ENCODE measurements around the gene FAM170B.

FAM170B gene

DNA sequence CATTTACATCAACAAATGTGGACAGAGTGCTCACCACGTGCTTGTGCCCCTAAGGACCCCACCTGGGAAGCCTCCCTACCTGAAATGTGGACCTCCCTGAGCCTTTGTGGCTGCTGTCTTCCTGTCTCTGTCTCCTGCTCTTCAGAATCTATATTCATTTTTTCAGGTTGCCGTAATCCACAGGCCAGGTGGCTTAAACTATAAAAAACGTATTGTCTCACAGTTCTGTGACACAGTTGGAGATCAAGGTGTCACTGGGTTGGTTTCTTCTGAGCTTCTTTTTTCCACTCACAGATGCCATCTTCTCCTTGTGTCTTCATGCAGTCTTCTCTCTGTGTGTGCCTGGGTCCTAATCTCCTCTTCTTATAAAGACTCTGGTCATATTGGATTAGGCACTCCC lies 12.9 kb downstream of the FAM170B start:
- DNase-seq (ENCODE audit: low spot score): no peak

DNA sequence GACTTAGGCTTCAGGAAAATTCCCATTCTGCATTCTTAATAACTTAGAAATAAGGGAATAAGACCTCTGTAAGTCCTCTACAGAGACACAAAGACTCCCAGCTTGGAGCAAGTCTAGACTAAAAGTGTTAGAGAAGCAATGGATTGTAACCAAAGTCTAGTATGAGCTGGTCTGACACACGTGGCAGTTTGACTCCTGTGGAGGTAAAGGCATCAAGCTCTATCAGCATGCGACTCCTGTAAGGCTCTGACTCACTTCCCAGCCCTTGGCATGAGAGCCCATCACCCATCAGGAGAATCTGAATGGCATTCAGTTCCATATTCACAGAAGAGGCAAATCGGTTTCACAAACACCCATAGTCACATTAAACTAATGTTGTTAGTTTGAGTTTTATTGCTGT lies 14.1 kb downstream of the FAM170B start:
- no peak for DNase-seq (ENCODE audit: low spot score)

- DNase-seq (ENCODE audit: low spot score): no peak
These were observed 15.3 kb downstream of the FAM170B start for GRCh38 chr10:49118430-49119074.

DNA sequence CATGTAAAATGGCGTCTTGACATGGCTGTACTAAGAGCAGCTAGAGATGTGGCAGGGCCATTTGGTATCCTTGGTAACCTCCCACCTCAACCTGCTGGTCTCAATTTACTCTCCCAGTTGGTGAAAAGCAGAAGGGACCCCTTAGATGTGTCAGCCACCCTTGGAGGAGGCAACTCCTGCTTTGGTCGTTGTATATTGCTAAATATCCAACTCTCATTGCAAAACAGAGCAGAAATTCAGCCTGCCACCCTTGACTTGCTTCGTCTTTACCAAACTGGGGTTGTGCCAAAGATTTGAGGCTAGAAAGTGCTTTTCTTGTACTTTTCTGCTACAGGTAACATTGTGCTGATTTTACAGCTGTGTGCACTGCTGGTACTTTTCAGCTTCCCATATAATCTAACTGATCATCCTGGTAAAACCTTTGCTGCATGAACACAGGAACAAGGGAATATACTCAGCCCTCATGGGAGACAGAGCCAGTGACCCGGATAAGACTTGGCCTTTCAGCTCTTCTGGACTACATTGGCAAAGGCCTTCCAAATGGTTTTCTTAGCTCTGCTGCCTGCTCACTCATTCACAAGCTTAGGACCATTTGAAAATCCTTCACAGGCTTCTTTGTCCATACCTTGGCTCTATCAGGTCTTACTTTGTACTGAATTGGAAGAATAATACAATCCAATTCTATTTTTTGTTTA lies 16.3 kb downstream of the FAM170B start:
- no peak for DNase-seq (ENCODE audit: low spot score)

DNA sequence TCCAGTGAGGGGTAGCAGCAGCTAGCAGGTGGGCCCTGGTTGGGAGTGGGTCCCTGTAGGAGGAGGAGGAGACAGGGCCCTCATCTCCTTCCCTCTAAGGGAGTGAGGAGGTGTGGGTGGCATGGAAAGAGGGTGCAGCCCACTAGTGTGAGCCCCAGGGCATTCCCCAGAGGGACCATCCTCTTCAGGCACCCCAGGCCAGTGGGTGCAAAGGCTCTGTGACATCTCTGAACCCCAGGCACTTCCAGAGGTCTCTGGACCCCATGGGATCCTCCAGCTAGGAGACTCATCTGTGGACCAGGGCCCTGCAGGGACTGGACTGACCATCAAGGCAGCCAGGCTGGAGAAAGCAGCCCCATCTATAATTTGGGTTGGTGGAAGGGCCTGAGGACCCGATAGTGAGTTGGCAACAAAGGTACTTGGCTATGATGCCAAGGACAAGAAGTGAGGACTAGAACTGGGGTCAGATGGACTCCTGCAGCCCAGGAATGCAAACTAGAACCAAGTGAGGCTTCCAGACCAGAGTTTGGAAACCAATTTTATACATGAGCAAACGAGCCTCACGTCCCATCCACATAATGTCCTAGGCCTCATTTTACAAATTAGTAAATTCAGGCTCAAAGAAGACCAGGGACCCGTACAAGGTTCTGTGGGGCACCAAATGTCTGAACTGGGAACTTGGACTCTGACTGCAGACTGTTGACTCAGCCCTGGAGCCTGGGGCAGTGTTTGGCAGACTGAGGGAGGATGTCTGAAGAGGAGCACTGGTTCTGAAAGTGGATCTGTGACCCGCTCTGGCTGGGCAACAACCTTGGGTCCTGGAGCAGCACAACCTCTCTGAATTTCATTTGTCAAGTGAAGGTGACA lies 17.1 kb downstream of the FAM170B start:
- DNase-seq (ENCODE audit: low spot score): no peak

GRCh38 chr10:49115796-49116508 lies 17.9 kb downstream of the FAM170B start:
- DNase-seq (ENCODE audit: low spot score): no peak

DNA sequence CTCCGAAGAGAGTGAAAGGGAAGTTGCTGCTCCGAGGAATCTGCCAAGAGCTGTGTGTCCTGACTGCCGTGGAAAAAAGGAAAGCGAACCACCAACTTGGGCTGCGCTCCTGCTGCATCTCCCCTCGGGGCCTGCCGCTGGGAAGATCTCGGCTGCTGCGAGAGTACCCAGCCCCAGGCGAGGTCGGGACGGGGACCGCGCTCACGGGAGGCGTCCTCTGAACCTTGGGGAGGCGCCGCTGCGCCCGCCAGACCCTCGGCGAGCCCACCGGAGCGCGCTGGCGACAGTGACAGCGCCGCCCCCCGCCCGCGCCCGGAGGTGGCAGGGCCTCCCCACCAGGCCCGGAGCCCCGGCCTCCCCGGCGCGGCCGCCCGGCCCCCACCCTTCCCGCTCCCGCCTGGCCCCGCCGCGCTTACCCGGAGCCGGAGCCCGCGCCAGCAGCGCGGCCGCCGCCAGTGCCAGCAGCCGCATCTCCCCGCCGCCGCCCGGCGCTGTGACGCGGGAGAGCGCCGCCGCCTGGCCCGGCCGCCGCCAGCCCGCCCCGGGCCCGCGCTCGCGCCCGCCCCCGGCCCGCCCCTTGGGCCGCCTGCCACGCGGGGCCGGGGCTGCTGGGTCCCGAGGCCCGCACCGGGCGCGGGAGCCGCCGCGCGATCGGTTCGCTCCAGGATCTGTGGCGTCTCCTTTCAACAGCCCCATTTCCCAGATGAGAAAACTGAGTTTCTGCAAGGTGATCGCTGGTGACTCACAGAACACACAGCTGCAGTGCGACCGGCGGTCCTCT lies 18.6 kb downstream of the FAM170B start, which contains the start of gene VSTM4:
Gene VSTM4 (minus strand): TSS at position 508 of the 781 bp plus-strand sequence. CDS start 37 bp downstream, at position 471.
- DNase-seq (ENCODE audit: low spot score): no peak

DNA sequence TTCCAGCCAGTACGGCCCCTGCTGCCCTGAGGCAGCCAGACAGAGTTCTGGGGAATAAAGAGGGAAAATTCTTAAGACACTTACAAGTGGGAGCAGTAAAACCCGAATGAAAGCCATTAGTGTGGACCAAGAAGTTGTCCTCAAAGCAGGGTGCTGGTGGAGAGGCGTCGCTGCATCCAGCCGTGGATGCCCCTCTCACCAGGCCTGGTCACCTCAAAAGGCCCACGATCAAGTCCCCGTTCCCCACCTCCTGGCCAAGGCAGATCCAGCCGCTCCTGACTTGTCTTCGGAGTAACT lies 19.2 kb downstream of the FAM170B start:
- DNase-seq (ENCODE audit: low spot score): no peak

GRCh38 chr10:49113741-49114141 lies 20.1 kb downstream of the FAM170B start:
- DNase-seq (ENCODE audit: low spot score): no peak

- no peak for DNase-seq (ENCODE audit: low spot score)
These were observed 21.0 kb downstream of the FAM170B start for GRCh38 chr10:49112851-49113250.

DNA sequence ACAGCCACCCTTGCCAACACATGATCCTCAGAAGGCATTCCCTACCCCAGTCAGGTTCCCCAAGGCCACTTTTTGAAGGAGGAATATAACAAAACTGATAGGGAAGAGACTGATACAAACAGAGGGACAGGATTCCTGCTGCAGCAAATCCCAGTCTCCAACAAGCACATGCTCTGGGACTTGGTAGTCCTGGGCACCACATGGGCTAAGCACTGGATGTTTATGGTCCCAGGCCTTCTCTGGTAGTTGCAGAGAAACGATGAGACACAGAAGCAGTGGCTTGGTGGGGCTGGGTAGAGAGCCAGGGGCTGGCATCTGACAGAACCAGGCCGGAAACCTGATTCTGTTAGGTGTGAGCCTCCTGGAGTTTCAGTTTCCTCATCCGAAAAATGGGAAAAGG lies 21.7 kb downstream of the FAM170B start:
- no peak for DNase-seq (ENCODE audit: low spot score)

DNA sequence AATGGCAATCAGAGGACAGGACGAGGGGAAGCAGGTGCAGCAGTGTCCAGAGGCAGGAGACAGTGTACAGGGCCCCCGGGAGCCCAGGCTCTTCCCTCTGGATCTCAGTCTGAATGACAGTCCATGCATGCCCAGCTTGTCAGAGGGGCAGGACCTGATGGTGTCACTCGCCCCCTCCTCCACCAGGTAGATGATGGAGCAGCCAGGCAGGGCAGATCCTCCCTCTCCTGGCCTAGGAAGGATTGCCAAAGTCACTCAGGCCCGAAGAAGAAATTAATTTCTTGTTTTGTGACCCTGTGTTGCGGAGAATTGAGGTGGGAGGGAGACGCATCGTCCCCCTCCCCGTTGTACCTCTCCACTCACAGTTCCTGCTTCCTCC lies 22.5 kb downstream of the FAM170B start:
- no peak for DNase-seq (ENCODE audit: low spot score)

DNA sequence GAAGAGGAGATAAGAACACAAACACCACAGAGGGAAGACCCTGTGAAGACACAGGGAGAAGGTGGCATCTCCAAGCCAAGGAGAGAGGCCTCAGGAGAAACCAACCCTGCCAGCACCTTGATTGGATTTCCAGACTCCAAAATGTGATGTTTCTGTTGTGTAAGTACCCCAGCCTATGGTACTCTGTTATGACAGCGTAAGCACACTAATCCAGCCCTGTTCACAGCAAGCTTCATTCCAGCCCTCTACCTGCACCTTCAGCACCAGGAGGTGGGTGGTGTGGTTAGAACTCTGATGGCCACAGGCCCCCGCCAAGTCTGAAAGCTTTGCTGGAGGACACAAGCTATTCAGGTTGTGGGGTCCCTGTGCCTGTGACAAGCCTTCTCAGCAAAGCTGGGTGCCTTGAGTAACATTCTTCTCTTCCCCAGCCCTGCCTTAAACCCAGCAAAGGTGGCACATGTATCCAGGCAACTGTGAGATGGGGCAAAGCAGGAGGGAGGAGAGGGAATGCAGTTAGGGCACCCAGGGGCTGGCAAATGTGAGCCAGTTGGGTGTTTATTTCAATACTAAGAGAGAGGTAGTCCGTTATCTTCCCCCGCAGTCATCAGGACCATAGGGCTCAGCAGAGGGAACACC lies 23.0 kb downstream of the FAM170B start:
- no peak for DNase-seq (ENCODE audit: low spot score)

DNA sequence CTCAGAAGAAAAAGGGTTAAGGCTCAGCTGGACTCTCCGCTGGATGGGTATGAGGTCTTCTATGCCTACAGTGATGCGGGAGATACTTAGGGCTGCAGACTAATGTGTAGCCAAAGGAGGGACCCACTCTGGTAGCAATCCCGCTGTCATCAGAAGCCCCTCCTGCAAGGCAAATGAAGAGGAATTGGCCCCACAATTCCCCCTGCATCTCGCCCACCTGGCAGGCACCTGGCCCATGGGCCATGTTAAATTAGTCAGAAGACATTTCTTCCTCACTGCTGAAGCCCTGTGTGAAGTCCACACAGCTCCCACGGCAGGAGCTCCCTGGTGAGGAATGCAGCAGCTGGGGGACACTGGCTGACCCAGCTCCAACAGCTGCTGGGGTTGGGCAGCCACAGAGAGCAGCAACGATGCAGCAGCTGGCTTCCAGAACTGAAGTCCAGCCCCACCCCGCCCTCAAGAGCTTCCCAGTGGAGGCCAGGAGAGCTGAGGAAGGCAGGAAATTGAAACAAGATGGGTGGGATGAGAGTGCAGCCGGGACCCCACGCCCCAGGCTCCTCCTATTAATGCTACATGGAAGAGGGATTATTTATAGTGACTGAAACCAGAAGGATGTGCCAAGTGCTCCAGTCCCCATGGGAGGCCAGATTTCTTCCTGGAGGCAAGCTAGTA lies 24.0 kb downstream of the FAM170B start:
- DNase-seq (ENCODE audit: low spot score): no peak

GRCh38 chr10:49108656-49109055 lies 25.2 kb downstream of the FAM170B start:
- no peak for DNase-seq (ENCODE audit: low spot score)

DNA sequence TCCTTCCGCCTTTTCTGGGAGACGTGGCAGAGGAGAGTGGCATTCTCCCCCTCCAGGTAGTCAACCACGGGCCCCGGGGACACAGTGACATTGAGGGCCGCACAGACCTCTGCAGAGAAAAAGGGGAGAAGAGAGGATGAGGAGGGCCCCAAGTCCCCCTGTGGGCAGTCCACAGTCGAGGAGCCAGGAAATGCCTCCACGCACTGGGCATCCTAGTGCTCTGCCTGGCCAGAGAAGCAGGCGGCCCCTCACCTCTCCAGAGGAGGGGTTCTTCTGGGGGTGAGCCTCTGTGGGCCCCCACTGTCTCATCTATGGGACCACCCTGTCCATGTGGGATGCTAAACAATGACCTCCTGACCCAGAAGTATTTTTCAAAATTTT lies 25.9 kb downstream of the FAM170B start:
- DNase-seq (ENCODE audit: low spot score): no peak

- DNase-seq (ENCODE audit: low spot score): no peak
These were observed 26.5 kb downstream of the FAM170B start for GRCh38 chr10:49107111-49107886.

DNA sequence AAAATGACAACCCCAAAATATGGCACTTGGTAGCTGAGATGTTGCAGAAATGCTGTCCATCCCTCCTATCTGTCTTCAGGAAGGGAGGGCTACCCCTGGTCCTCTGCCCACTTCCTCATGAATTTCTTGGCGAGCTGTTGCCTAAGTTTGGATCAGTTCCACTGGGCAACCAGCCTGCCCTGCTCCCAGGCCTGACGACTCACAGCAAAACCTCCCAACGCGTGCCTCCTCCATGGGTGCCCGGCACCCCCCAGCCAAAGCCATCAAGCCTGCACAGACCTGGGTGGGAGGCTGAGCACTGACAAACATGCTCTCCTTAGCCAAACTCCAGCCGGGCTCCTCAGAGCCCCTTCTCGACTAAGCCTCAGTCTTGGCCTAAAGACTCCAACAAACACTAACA lies 27.4 kb downstream of the FAM170B start:
- no peak for DNase-seq (ENCODE audit: low spot score)

DNA sequence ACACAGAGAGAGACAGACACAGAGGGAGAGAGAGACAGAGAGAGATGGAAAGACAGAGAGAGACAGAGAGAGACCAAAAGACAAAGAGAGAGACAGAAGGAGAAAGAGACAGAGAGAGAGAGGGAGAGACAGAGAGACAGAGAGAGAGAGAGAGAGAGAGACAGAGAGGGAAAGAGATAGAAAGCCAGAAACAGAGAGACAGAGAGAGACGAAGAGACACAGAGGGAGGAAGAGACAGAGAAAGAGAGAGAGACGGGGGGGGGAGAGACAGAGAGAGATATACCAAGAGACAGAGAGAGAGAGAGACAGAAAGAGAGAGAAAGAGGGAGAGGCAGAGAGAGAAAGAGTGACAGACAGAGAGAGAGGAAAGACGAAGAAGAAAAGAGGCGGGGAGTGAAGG lies 28.7 kb downstream of the FAM170B start:
- DNase-seq (ENCODE audit: low spot score): no peak

GRCh38 chr10:49104323-49104722 lies 29.5 kb downstream of the FAM170B start:
- no peak for DNase-seq (ENCODE audit: low spot score)
